Measurements from ENCODE around the gene GAL3ST2.
"Not testable (repeated sequence)": the region's sequence is repeated elsewhere in the genome, so short reads cannot be mapped to it uniquely, and the experiment has no call there.

Gene GAL3ST2

GRCh38 chr2:241795021-241795999 lies 18.7 kb downstream of the GAL3ST2 start:
- DNase-seq = no peak

- no peak for DNase-seq
Observed at GRCh38 chr2:241796209-241796608, 19.6 kb downstream of the GAL3ST2 start.

- DNase-seq = no peak
Observed at GRCh38 chr2:241796610-241797138, 20.1 kb downstream of the GAL3ST2 start.

- DNase-seq = no peak
Observed at GRCh38 chr2:241797441-241798080, 20.9 kb downstream of the GAL3ST2 start.

- no peak for DNase-seq
Observed at GRCh38 chr2:241798081-241798630, 21.5 kb downstream of the GAL3ST2 start.

- DNase-seq = no peak
Observed at GRCh38 chr2:241798631-241799521, 22.3 kb downstream of the GAL3ST2 start.

GRCh38 chr2:241799522-241800197 lies 23.0 kb downstream of the GAL3ST2 start:
- no peak for DNase-seq

- DNase-seq = not testable (repeated sequence)
Observed at GRCh38 chr2:241800198-241800903, 23.7 kb downstream of the GAL3ST2 start.

GRCh38 chr2:241801611-241802420 lies 25.2 kb downstream of the GAL3ST2 start:
- DNase-seq = no peak

- no peak for DNase-seq
Observed at GRCh38 chr2:241802421-241803318, 26.0 kb downstream of the GAL3ST2 start.

- peak; percentile 44 for DNase-seq
Observed at GRCh38 chr2:241803387-241804325, 27.0 kb downstream of the GAL3ST2 start.

- no peak for DNase-seq
Observed at GRCh38 chr2:241804326-241805229, 28.0 kb downstream of the GAL3ST2 start.

- DNase-seq = not testable (repeated sequence)
Observed at GRCh38 chr2:241806217-241806616, 29.6 kb downstream of the GAL3ST2 start.

- no peak for DNase-seq
Observed at GRCh38 chr2:241808051-241808720, 31.6 kb downstream of the GAL3ST2 start.

- DNase-seq = no peak
Observed at GRCh38 chr2:241808721-241809382, 32.2 kb downstream of the GAL3ST2 start, which contains the start of gene NEU4. Gene NEU4, plus strand, starts transcription at chr2:241809193. Its CDS starts 5,292 bp downstream, at chr2:241814485.
